GM18858 (cell line): ENCODE data around the gene SLITRK6.
"Not testable (repeated sequence)": the region's sequence is repeated elsewhere in the genome, so short reads cannot be mapped to it uniquely, and the experiment has no call there.

Source experiments
- ATAC-seq: cut with Tn5 transposase; IDR thresholded peaks from one replicate; pipeline ENCODE4 v1.9.1; 2021; ENCODE audit not compliant: unreplicated experiment

Gene SLITRK6

GRCh38 chr13:85799097-85799582 lies at the start of gene SLITRK6:
Gene SLITRK6 (minus strand): TSS chr13:85799419. CDS start chr13:85796508, 2,911 bp downstream.
- no peak for ATAC-seq

- no peak for ATAC-seq
Measured at GRCh38 chr13:85847012-85847411, 47.8 kb upstream of the SLITRK6 start.

GRCh38 chr13:85841427-85841826 lies 42.2 kb upstream of the SLITRK6 start:
- ATAC-seq: no peak

DNA sequence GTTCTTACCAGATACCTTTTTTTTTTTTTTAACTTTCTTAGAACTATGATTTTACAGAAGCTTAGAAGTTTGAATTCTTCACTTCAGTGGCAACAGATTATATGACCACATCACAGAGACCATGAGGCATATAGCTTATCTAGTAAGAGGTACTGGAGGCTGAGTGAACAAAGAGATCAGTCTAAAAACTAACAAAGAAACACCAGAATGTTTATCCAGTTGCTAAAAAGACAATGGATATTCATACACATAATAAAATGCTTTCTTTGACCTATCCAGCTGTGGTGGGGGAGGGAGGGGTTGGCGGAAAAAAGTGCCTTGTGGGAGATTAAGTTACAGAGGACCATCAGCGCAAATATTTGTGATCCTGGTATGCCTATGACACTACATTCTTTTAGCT lies 34.7 kb upstream of the SLITRK6 start:
- ATAC-seq: no peak

DNA sequence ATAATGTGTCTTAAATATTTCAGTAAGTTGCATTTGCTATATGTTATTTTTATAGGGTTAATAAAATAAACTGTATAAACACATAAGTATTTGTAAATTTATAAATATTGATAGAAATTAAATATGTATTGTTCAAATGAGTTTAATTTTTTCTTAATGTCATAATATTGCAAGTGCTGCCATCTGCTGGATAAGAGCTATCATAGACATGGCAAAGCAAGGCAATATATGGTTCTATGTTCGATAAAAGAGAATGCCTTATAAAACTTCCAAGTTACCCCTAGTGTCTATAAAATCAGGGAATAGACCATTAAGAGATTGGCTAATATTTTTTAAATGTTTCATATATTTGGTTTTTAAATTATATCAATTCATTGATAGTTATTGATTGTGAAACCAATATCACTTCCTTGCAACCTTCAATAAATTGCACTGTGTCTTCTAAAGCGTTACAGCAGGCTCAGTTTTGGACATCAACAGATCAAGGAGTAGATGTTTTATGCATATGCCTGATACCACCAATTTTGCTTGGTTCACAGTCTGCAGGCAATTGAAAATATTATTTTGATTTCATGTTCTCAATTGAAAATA lies 29.0 kb upstream of the SLITRK6 start:
- ATAC-seq: no peak

- no peak for ATAC-seq
Measured at GRCh38 chr13:85825454-85825853, 26.2 kb upstream of the SLITRK6 start.

GRCh38 chr13:85823832-85824231 lies 24.6 kb upstream of the SLITRK6 start:
- no peak for ATAC-seq

DNA sequence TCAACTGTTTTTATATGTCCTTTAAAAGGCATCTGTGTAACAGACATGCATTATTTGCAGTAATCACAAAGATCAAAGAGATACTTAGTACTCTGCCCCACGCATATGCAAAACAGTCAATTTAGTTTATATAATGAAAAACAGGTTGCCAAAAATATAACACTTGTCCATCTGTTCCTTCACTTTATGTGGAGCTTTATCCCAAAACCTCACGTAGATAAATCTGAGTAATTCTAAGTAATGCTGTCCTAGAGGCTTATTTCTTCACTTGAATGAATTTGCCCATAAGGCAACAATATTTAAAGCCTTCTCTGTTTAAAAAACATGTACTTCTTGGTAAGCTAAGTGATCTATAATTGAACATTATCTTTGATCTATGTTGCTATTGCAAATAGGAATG lies 20.3 kb upstream of the SLITRK6 start:
- no peak for ATAC-seq

DNA sequence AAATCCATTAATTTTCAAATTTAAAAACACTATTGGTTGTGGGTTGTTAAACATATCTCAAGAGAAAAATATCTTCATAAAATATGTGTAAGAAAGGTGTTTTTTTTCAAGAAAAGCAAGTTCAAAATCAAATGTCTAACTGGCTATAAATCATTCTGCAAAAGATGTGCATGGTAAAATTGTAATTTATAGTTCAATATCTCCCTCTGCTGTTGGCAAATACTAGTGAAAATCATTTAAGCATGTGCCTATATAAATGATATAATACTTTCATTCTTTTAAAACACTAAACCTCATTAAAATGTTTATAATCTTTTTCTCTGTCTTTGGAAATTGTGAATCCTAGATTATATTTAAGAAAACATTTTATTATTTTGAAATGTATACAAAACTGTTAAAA lies 17.2 kb upstream of the SLITRK6 start:
- no peak for ATAC-seq

- no peak for ATAC-seq
Measured at GRCh38 chr13:85812282-85812681, 13.1 kb upstream of the SLITRK6 start.

- no peak for ATAC-seq
Measured at GRCh38 chr13:85808811-85809210, 9.6 kb upstream of the SLITRK6 start.

DNA sequence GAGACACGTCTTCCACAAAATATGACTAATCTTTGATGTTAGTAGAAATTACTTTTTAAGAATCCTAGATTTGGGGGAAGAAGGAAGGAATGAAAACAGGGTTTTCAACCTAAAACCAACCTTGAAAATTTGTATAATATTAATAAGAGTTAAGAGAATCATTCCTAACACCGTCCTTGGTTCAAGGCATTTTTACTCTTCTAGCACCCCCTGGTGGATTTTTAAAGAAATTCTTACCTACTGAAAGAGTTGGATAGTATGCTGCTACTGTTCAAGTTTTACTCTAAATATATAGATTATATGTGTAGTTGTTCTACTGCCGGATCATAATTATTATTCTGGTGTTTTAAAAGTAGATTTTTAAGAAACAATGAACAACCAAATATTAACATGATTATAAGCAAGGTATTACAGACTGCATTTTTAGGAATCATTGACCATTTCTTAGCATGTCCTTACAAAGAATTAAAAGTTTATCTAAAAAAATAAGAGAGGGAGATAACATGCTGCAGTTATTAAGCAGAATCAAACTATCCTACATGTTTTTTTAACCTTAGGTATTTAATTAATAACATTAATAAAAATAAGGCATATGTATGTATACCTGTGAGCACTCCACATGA lies 7.4 kb upstream of the SLITRK6 start:
- ATAC-seq: peak; percentile 88

GRCh38 chr13:85798556-85798955 lies 663 bp downstream of the SLITRK6 start:
- no peak for ATAC-seq

DNA sequence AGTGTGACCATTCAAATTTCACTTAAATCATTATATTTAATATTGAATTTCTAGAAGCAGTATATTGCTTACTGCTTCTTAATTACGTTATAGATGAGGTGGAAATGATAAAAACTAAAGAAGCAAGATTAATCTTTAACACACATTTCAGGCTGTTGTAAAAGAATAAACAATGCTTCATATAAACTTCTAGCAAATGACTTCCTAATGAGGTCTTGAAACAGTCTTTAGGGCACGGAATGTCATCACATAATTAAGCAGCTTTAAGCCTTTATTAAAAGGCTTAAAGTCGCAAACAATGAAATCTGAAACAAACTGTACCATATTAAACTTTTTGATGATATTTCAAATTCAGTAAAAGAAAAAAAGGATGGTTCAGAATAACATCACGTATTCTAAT lies 1.9 kb downstream of the SLITRK6 start:
- no peak for ATAC-seq

DNA sequence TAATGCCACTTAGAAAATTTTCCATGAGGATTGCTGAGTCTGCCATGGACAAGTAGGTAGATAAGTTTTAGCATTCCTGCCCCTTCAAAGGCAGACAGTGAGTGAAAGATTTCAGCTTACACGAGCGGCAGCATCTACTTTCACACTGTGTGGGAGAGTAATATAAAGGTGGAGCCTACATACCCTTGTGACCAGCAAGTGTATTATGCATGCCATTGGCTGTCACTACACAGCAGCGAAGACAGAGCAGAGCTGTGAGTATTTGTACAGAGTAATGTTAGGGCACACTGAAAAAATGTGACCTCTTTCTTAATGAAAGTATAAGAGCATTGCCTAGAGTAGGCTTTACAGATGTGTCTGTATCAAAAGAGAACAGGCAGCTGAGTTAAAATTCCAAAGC lies 14.0 kb downstream of the SLITRK6 start:
- no peak for ATAC-seq

- no peak for ATAC-seq
Measured at GRCh38 chr13:85772367-85772766, 26.9 kb downstream of the SLITRK6 start.

GRCh38 chr13:85771856-85772255 lies 27.4 kb downstream of the SLITRK6 start:
- ATAC-seq: no peak

- no peak for ATAC-seq
Measured at GRCh38 chr13:85768946-85769345, 30.3 kb downstream of the SLITRK6 start.

- no peak for ATAC-seq
Measured at GRCh38 chr13:85755123-85755522, 44.1 kb downstream of the SLITRK6 start.

DNA sequence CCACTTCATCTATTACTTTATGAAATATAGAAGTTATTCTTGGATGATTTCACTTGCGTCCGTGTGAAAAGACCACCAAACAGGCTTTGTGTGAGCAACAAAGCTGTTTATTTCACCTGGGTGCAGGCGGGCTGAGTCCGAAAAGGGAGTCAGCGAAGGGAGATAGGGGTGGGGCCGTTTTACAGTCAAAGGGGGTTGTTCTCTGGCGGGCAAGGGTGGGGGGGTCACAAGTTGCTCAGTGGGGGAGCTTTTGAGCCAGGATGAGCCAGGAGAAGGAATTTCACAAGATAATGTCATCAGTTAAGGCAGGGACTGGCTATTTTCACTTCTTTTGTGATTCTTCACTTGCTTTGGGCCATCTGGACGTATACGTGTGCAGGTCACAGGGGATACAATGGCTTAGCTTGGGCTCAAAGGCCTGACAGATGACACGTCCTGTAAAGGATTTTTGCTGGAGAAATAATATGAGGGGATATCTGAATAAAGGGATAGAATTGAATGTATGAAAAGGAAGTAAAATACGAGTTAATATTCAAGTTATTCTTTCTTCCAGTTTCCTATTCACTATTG lies 55.9 kb downstream of the SLITRK6 start:
- ATAC-seq: not testable (repeated sequence)
